GM23338 (cell line): Measurements from ENCODE around the gene SLC2A11.

Source experiments
- CREB1 ChIP-seq: fragments of 250-450 bp; sonication (Bioruptor Pico); IDR thresholded peaks from 2 replicates; pipeline ENCODE4 v1.5.0; 2020; ENCODE audit warnings: low read depth, mild to moderate bottlenecking, moderate library complexity
- CTCF ChIP-seq, 2 experiments: fragments of 200-600 bp in 1 of 2; sonication (generic) in 1 of 2; conservative IDR thresholded peaks; 2 replicates each; pipeline versions ENCODE4 v1.5.1 to v1.6.1; 2016 to 2017; ENCODE audit warnings: antibody characterized with exemption in 2 of 2, low read depth in 2 of 2, mild to moderate bottlenecking in 2 of 2, moderate library complexity in 1 of 2
- EZH2 ChIP-seq: fragments of 200-600 bp; sonication (generic); IDR thresholded peaks from one replicate; pipeline ENCODE4 v1.8.0; 2017; ENCODE audit warnings: antibody characterized with exemption, mild to moderate bottlenecking, low read depth; ENCODE audit not compliant: unreplicated experiment
- EZH2phosphoT487 ChIP-seq: fragments of 200-600 bp; sonication (generic); IDR thresholded peaks from one replicate; pipeline ENCODE4 v1.8.1; 2018; ENCODE audit warnings: antibody characterized with exemption; ENCODE audit not compliant: unreplicated experiment
- JUNB ChIP-seq: IDR thresholded peaks from one replicate; pipeline ENCODE4 v1.6.1; 2016; ENCODE audit warnings: antibody characterized with exemption; ENCODE audit not compliant: unreplicated experiment
- NANOG ChIP-seq: IDR thresholded peaks from 2 replicates; pipeline ENCODE4 v1.6.1; 2016; ENCODE audit warnings: antibody characterized with exemption, borderline replicate concordance
- POLR2AphosphoS5 ChIP-seq: IDR thresholded peaks from 2 replicates; pipeline ENCODE4 v1.6.1; 2016; ENCODE audit warnings: antibody characterized with exemption, low read depth
- REST ChIP-seq: IDR thresholded peaks from one replicate; pipeline ENCODE4 v1.6.1; 2018; ENCODE audit warnings: antibody characterized with exemption; ENCODE audit not compliant: unreplicated experiment
- STAT1 ChIP-seq: IDR thresholded peaks from one replicate; pipeline ENCODE4 v1.6.1; 2016; ENCODE audit warnings: antibody characterized with exemption; ENCODE audit not compliant: unreplicated experiment
- ZNF114 ChIP-seq: fragments of 250-450 bp; sonication (Bioruptor Pico); IDR thresholded peaks from 2 replicates; pipeline ENCODE4 v1.5.0; 2020; ENCODE audit warnings: mild to moderate bottlenecking, moderate library complexity
- ZNF331 ChIP-seq: fragments of 250-450 bp; sonication (Bioruptor Pico); IDR thresholded peaks from 2 replicates; pipeline ENCODE4 v1.5.0; 2020; ENCODE audit warnings: low read depth, mild to moderate bottlenecking, moderate library complexity
- ZNF462 ChIP-seq: fragments of 250-450 bp; sonication (Bioruptor Pico); IDR thresholded peaks from 2 replicates; pipeline ENCODE4 v1.5.0; 2020; ENCODE audit warnings: mild to moderate bottlenecking, moderate library complexity
- TF ChIP-seq, protein P1 (sequence below): IDR thresholded peaks from 2 replicates; pipeline ENCODE4 v1.6.1; 2016; ENCODE audit warnings: antibody characterized with exemption

DNA sequence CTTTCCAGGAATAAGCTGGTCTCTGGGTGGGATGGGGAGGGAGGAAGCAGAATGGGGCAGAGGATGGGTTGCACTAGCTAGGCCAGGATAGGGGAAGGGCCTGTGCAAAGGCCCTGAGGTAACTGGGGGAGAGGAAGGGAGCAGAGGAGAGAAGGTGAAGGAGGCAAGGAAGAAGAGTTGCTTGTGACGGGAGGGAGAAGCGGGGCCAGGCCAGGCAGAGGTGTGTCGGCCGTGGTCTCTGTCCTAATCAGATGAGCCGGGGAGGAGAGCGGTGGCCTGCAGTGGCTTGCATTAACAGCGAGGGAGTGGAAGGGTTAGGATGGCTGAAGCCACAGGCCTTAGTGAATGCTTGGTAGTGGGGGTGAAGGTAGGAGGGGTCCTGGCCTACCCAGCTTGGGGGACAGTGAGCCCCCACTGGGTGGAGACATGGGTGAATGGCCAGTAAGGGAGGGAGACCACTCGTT lies 12.9 kb upstream of the SLC2A11 start:
- TF ChIP-seq CTCF (conservative IDR thresholded peaks at IDR 0.05; ENCODE audit: low read depth in 2 of 2) (no peak), EZH2phosphoT487 (no peak), REST (no peak), EZH2 (no peak), POLR2AphosphoS5 (no peak), STAT1 (no peak), ZNF114 (no peak), JUNB (no peak), ZNF331 (CRISPR knock-in tag) (no peak), CREB1 (CRISPR knock-in tag) (no peak), NANOG (no peak), ZNF462 (no peak)
- TF ChIP-seq, protein P1, sequence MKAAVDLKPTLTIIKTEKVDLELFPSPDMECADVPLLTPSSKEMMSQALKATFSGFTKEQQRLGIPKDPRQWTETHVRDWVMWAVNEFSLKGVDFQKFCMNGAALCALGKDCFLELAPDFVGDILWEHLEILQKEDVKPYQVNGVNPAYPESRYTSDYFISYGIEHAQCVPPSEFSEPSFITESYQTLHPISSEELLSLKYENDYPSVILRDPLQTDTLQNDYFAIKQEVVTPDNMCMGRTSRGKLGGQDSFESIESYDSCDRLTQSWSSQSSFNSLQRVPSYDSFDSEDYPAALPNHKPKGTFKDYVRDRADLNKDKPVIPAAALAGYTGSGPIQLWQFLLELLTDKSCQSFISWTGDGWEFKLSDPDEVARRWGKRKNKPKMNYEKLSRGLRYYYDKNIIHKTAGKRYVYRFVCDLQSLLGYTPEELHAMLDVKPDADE = no peak
